GM18951 (cell line): ENCODE results near the gene PKN3.

Source experiments
- POLR2A ChIP-seq: IDR thresholded peaks from 4 replicates; pipeline ENCODE4 v1.6.1; 2011; ENCODE audit warnings: mild to moderate bottlenecking; ENCODE audit not compliant: insufficient read length, insufficient read depth; ENCODE audit errors: extremely low read depth
- in situ Hi-C: fragments of 300-500 bp; cut with MboI; formaldehyde crosslinking; loops from one replicate; pipeline ENCODE4 v1.12.0; 2022; ENCODE audit warnings: low sequenced_read_pairs, mixed read lengths, inconsistent platforms; ENCODE audit not compliant: unreplicated experiment

PKN3 gene

GRCh38 chr9:128702949-128703615 lies 779 bp downstream of the PKN3 start:
- TF ChIP-seq POLR2A, result no peak
- in situ Hi-C loops, result no loop called here

GRCh38 chr9:128703616-128704355 lies 1.5 kb downstream of the PKN3 start:
- TF ChIP-seq POLR2A, result no peak
- in situ Hi-C loops, result no loop called here

- TF ChIP-seq POLR2A, result no peak
- in situ Hi-C loops, result no loop called here
Observed at GRCh38 chr9:128704356-128704670, 2.0 kb downstream of the PKN3 start.

GRCh38 chr9:128705051-128705965 lies 3.0 kb downstream of the PKN3 start:
- in situ Hi-C loops, result no loop called here
- no peak for TF ChIP-seq POLR2A

- in situ Hi-C loops, result no loop called here
- TF ChIP-seq POLR2A, result no peak
Observed at GRCh38 chr9:128706045-128706444, 3.7 kb downstream of the PKN3 start.

GRCh38 chr9:128706671-128707381 lies 4.5 kb downstream of the PKN3 start:
- in situ Hi-C loops, result no loop called here
- no peak for TF ChIP-seq POLR2A

GRCh38 chr9:128707446-128707845 lies 5.1 kb downstream of the PKN3 start:
- in situ Hi-C loops, result no loop called here
- no peak for TF ChIP-seq POLR2A

GRCh38 chr9:128712451-128713410 lies 10.4 kb downstream of the PKN3 start:
- no peak for TF ChIP-seq POLR2A
- in situ Hi-C loops, result no loop called here

- TF ChIP-seq POLR2A, result no peak
- in situ Hi-C loops, result no loop called here
Observed at GRCh38 chr9:128713411-128713780, 11.1 kb downstream of the PKN3 start.

GRCh38 chr9:128713941-128714573 lies 11.8 kb downstream of the PKN3 start:
- in situ Hi-C loops, result no loop called here
- TF ChIP-seq POLR2A, result no peak

GRCh38 chr9:128714586-128715435 lies 12.5 kb downstream of the PKN3 start:
- no peak for TF ChIP-seq POLR2A
- in situ Hi-C loops, result no loop called here

GRCh38 chr9:128715436-128715750 lies 13.1 kb downstream of the PKN3 start:
- TF ChIP-seq POLR2A, result no peak
- in situ Hi-C loops, result no loop called here
